WTC11 (cell line): ENCODE data around the gene ASTN2. TPM values are rescaled to one million over a fixed set of nuclear protein-coding genes. Genes with fewer than 3 reads are reported as not detected.

ENCODE experiments used
- ATAC-seq: fragments of 200-7000 bp; cut with Tn5 transposase; 2 replicates; pipeline ENCODE4 v1.10.0; 2021; ENCODE audit warnings: mild to moderate bottlenecking, moderate library complexity
- CTCF ChIA-PET: fragments of 300-600 bp; sonication (Branson Sonifier 250); formaldehyde crosslinking; loops from one replicate; lab custom pipeline; 2021; ENCODE audit warnings: antibody characterized with exemption; lab: Charles Lee
- POLR2A ChIA-PET: fragments of 350-600 bp; sonication (Branson Sonifier 250); formaldehyde crosslinking; loops from one replicate; lab custom pipeline; 2021; ENCODE audit warnings: antibody characterized with exemption; lab: Charles Lee
- DNase-seq: peaks from one replicate; pipeline ENCODE4 v3.0.0; 2021; ENCODE audit warnings: low spot score
- H3K27ac Mint-ChIP-seq: 2 replicates; pipeline ENCODE4 v1.8.0; 2021; ENCODE audit warnings: mixed read lengths
- H3K27me3 Mint-ChIP-seq: 2 replicates; pipeline ENCODE4 v1.8.0; 2021; ENCODE audit warnings: low read depth, mild to moderate bottlenecking, moderate library complexity, mixed read lengths
- H3K36me3 Mint-ChIP-seq: 2 replicates; pipeline ENCODE4 v1.8.0; 2021; ENCODE audit warnings: mixed read lengths
- H3K4me1 Mint-ChIP-seq: 2 replicates; pipeline ENCODE4 v1.8.0; 2022; ENCODE audit warnings: mixed read lengths
- H3K4me3 Mint-ChIP-seq: 2 replicates; pipeline ENCODE4 v1.8.0; 2021; ENCODE audit warnings: mild to moderate bottlenecking, moderate library complexity, mixed read lengths
- H3K9me3 Mint-ChIP-seq: 2 replicates; pipeline ENCODE4 v1.8.0; 2021; ENCODE audit warnings: mixed read lengths
- FOXJ3 ChIP-seq: sonication (generic); formaldehyde crosslinking; IDR thresholded peaks from 2 replicates; pipeline ENCODE4 v1.9.0; 2021; ENCODE audit warnings: missing genetic modification reagents, mild to moderate bottlenecking, borderline replicate concordance
- JAZF1 ChIP-seq: fragments of 250-450 bp; sonication (Bioruptor Pico); IDR thresholded peaks from 2 replicates; pipeline ENCODE4 v1.9.0; 2021; ENCODE audit warnings: moderate library complexity, mild to moderate bottlenecking, inconsistent platforms
- JUN ChIP-seq: sonication (generic); formaldehyde crosslinking; IDR thresholded peaks from 2 replicates; pipeline ENCODE4 v1.8.0; 2023; ENCODE audit warnings: mild to moderate bottlenecking, missing genetic modification reagents
- MYBL2 ChIP-seq: sonication (generic); formaldehyde crosslinking; IDR thresholded peaks from 2 replicates; pipeline ENCODE4 v1.8.1; 2023; ENCODE audit warnings: mild to moderate bottlenecking, moderate library complexity, missing genetic modification reagents
- NFE2L1 ChIP-seq: sonication (generic); formaldehyde crosslinking; IDR thresholded peaks from 2 replicates; pipeline ENCODE4 v1.8.1; 2023; ENCODE audit warnings: missing genetic modification reagents
- NFYB ChIP-seq: sonication (generic); formaldehyde crosslinking; conservative IDR thresholded peaks from 2 replicates; pipeline ENCODE4 v1.8.0; 2022; ENCODE audit warnings: low read depth, missing genetic modification reagents
- PRRX2 ChIP-seq: fragments of 250-450 bp; sonication (Bioruptor Pico); IDR thresholded peaks from 2 replicates; pipeline ENCODE4 v1.8.0; 2021; ENCODE audit warnings: mild to moderate bottlenecking
- TP53 ChIP-seq: sonication (generic); formaldehyde crosslinking; IDR thresholded peaks from 2 replicates; pipeline ENCODE4 v1.8.1; 2023; ENCODE audit warnings: mild to moderate bottlenecking, missing genetic modification reagents
- ZNF232 ChIP-seq: sonication (generic); formaldehyde crosslinking; IDR thresholded peaks from 2 replicates; pipeline ENCODE4 v1.8.0; 2022; ENCODE audit warnings: mild to moderate bottlenecking, missing genetic modification reagents
- total RNA-seq: library from RNA; stranded (reverse); gene quantifications from 3 replicates; pipeline ENCODE4 v1.2.3, GENCODE V29; 2021
- TF ChIP-seq, protein P1 (sequence below): fragments of 250-450 bp; sonication (Bioruptor Pico); conservative IDR thresholded peaks from 2 replicates; pipeline ENCODE4 v1.9.0; 2021; ENCODE audit warnings: mild to moderate bottlenecking
- TF ChIP-seq, protein P2 (sequence below): sonication (generic); formaldehyde crosslinking; IDR thresholded peaks from 2 replicates; pipeline ENCODE4 v1.8.1; 2022; ENCODE audit warnings: low read depth, mild to moderate bottlenecking, moderate library complexity, missing genetic modification reagents, borderline replicate concordance
- TF ChIP-seq, protein P3 (sequence below): fragments of 250-450 bp; sonication (Bioruptor Pico); IDR thresholded peaks from 2 replicates; pipeline ENCODE4 v1.9.0; 2021; ENCODE audit warnings: mild to moderate bottlenecking
- TF ChIP-seq, protein P4 (sequence below): sonication (generic); formaldehyde crosslinking; IDR thresholded peaks from 2 replicates; pipeline ENCODE4 v1.8.1; 2022; ENCODE audit warnings: mild to moderate bottlenecking, missing genetic modification reagents, moderate library complexity, borderline replicate concordance
- TF ChIP-seq, protein P5 (sequence below): fragments of 250-450 bp; sonication (Bioruptor Pico); IDR thresholded peaks from 2 replicates; pipeline ENCODE4 v1.9.0; 2021; ENCODE audit warnings: mild to moderate bottlenecking

Gene ASTN2
- total RNA-seq, 1 experiment from 2014 or later = 16.2 TPM

DNA sequence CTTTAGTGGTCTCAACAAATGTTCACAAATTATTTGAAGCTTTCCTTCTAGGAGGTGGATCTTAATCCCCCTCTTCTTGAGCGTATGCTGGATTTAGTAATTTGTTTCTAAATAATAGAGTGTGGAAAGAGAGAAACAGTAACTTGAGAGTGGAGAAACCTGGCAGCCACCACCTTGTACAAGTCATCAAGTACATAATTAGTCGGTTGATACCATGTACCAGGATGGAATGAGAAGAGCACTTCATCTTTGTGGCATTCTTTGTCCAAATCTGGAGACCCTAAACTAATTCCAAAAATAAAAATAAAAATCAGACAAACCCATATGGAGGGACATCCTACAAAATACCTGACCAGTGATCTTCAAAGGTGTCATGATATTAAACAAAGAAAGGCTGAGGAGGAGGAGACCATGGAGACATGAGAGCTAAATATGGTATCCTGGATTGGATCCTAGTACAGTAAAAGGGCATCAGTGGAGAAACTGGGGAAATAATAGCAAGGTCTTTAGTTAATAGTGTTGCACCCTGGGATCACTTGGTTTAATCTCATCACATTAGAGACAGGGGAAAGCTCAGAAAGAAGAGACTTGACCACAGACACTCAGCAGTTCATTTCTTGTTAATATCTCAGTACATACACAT lies 147.9 kb downstream of the ASTN2 start (continued):
- TF ChIP-seq, protein P1, sequence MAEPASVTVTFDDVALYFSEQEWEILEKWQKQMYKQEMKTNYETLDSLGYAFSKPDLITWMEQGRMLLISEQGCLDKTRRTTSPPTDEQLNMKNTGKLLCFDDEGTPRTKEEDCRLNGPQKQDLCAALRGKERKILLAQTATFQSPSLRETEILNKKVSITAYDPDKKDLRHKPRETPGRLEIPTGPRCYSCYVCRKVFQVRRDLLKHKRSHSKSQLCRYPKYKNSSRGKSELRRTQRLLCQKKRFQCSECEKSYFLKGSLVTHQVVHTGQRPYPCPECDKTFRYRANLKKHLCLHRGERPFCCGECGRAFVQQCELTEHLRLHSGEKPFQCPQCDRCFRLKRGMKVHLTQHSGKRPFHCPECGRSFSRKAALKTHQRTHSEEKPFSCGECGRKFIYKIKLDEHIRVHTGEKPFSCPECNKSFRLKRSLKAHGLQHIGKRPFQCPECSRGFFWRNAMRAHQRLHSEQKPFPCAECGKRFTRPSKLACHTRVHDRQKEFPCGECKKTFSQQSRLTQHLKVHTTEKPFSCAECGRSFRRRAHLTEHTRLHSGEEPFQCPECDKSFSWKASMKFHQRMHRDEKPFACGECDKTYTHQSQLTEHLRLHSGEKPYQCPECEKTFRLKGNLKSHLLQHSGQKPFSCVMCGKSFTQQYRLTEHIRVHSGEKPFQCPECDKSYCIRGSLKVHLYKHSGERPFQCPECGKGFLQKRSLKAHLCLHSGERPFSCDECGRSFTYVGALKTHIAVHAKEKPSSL (CRISPR knock-in tag) = no peak
- TF ChIP-seq MYBL2 (no peak), JAZF1 (CRISPR knock-in tag) (no peak), ZNF232 (CRISPR knock-in tag) (no peak)

DNA sequence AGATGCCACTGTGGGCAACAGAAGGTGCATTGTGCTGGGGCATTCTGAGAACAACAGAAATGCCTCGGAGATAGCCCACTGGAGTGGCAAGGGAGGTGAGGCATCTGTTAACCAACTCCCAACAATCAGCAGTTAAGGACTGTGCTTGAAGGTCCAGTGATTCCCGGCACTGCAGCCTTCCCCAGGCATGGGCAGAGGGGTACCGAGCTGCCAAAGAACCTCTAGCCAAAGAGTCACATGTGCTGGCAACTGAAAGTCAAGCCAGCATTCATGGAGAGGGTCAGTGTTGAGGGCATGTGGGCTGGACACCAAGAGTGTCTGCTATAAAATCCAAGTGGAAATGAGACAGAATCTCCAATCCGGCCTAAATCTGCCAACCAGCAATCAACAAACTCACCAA lies 149.6 kb downstream of the ASTN2 start:
- no peak overlapping the region for H3K4me3 Mint-ChIP-seq
- CTCF ChIA-PET = no interaction called here
- H3K36me3 Mint-ChIP-seq = no peaks in the 10 kb centered on the region
- no peak for TF ChIP-seq ZNF232 (CRISPR knock-in tag)
- no peak for TF ChIP-seq MYBL2
- TF ChIP-seq, protein P2, sequence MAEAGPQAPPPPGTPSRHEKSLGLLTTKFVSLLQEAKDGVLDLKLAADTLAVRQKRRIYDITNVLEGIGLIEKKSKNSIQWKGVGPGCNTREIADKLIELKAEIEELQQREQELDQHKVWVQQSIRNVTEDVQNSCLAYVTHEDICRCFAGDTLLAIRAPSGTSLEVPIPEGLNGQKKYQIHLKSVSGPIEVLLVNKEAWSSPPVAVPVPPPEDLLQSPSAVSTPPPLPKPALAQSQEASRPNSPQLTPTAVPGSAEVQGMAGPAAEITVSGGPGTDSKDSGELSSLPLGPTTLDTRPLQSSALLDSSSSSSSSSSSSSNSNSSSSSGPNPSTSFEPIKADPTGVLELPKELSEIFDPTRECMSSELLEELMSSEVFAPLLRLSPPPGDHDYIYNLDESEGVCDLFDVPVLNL (CRISPR knock-in tag) = no peak
- TF ChIP-seq, protein P1 (CRISPR knock-in tag) = no peak
- TF ChIP-seq, protein P3, sequence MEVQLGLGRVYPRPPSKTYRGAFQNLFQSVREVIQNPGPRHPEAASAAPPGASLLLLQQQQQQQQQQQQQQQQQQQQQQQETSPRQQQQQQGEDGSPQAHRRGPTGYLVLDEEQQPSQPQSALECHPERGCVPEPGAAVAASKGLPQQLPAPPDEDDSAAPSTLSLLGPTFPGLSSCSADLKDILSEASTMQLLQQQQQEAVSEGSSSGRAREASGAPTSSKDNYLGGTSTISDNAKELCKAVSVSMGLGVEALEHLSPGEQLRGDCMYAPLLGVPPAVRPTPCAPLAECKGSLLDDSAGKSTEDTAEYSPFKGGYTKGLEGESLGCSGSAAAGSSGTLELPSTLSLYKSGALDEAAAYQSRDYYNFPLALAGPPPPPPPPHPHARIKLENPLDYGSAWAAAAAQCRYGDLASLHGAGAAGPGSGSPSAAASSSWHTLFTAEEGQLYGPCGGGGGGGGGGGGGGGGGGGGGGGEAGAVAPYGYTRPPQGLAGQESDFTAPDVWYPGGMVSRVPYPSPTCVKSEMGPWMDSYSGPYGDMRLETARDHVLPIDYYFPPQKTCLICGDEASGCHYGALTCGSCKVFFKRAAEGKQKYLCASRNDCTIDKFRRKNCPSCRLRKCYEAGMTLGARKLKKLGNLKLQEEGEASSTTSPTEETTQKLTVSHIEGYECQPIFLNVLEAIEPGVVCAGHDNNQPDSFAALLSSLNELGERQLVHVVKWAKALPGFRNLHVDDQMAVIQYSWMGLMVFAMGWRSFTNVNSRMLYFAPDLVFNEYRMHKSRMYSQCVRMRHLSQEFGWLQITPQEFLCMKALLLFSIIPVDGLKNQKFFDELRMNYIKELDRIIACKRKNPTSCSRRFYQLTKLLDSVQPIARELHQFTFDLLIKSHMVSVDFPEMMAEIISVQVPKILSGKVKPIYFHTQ (CRISPR knock-in tag) = no peak
- no peak for TF ChIP-seq NFYB (CRISPR knock-in tag)
- TF ChIP-seq PRRX2 = no peak
- TF ChIP-seq FOXJ3 (CRISPR knock-in tag) = no peak
- TF ChIP-seq, protein P4, sequence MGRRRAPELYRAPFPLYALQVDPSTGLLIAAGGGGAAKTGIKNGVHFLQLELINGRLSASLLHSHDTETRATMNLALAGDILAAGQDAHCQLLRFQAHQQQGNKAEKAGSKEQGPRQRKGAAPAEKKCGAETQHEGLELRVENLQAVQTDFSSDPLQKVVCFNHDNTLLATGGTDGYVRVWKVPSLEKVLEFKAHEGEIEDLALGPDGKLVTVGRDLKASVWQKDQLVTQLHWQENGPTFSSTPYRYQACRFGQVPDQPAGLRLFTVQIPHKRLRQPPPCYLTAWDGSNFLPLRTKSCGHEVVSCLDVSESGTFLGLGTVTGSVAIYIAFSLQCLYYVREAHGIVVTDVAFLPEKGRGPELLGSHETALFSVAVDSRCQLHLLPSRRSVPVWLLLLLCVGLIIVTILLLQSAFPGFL = no peak
- TF ChIP-seq, protein P5, sequence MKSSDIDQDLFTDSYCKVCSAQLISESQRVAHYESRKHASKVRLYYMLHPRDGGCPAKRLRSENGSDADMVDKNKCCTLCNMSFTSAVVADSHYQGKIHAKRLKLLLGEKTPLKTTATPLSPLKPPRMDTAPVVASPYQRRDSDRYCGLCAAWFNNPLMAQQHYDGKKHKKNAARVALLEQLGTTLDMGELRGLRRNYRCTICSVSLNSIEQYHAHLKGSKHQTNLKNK (CRISPR knock-in tag) = no peak
- no peak for TF ChIP-seq TP53 (CRISPR knock-in tag)
- no peak for TF ChIP-seq NFE2L1 (CRISPR knock-in tag)
- no peak for TF ChIP-seq JUN (CRISPR knock-in tag)
- TF ChIP-seq, all 79 proteins: peak for 0
- POLR2A ChIA-PET = no interaction called here
- H3K27me3 Mint-ChIP-seq = peaks cover 40% of the 10 kb centered on the region
- ATAC-seq (no peak), DNase-seq (no peak)
- peaks cover 27% of the 10 kb centered on the region for H3K4me1 Mint-ChIP-seq
- H3K27ac Mint-ChIP-seq = no peak overlapping the region
- H3K9me3 Mint-ChIP-seq = no peaks in the 10 kb centered on the region
